SHP77 (cell line): Measurements from ENCODE around the gene GPD1.
A peak's percentile ranks its signal among the peaks of the same experiment; 100 is the strongest.
"Not testable (repeated sequence)": the region's sequence is repeated elsewhere in the genome, so short reads cannot be mapped to it uniquely, and the experiment has no call there.

ENCODE experiments used
- DNase-seq, 2 experiments: peaks; one replicate each; lab custom pipeline; 2025; lab: John Stamatoyannopoulos, UW

Gene GPD1

DNA sequence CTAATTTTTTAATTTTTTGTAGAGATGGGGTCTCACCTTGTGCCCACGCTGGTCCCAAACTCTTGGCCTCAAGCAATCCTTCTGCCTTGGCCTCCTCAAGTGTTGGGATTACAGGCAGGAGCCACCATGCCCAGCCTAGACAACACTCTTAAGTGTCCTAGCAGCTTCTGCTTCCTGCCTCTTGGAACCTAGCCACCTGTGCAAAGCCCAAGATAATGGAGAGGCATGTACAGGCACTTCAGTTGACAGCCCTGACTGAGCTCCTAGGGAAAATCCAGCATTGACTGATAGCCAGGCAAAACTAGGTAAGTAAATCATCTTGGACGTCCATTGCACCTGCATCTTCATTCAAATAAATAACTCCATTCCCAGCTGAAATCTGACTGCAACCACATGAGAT lies 23.7 kb downstream of the GPD1 start:
- no peak for DNase-seq

GRCh38 chr12:50129290-50129689 lies 25.5 kb downstream of the GPD1 start:
- no peak for DNase-seq

GRCh38 chr12:50132505-50133135 lies 28.8 kb downstream of the GPD1 start:
- DNase-seq: peak in 1 of 2 experiments; percentile 35

DNA sequence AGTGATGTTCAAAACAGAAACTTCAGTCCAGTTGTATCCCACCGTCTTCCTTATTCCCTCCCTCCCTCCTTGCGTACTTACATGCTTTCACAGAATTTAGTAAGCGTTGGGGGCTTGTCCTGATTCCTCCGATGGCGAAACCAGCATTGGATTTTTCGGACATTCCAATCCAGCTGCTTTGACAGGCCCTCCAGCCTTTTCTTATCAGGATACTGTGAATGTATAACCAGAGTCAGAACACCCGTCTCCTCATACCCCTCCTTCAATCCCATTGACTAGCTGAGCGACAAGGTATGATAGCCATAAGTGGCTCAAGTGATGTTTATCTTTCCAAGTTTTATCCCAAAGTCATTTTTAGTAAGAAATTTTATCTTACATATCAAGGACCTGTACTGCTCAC lies 39.2 kb downstream of the GPD1 start:
- DNase-seq: no peak

GRCh38 chr12:50145439-50145838 lies 41.6 kb downstream of the GPD1 start:
- no peak for DNase-seq

DNA sequence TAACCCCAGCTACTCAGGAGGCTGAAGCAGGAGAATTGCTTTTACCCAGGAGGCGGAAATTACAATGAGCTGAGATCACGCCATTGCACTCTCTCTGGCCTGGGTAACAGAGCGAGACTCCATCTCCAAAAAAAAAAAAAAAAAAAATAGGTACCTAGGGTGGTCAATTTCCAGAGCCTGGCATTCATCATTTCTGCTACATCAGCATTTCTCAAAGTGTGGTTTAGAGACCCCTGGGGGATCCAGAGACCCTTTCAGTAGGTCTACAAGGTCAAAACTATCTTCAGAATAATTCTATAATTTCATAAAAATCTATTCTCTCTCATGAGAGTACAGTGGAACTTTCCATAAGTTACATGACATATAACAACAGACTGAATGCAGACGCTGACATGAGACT lies 43.5 kb downstream of the GPD1 start:
- no peak for DNase-seq

GRCh38 chr12:50148011-50148410 lies 44.2 kb downstream of the GPD1 start:
- not testable (repeated sequence) for DNase-seq

DNA sequence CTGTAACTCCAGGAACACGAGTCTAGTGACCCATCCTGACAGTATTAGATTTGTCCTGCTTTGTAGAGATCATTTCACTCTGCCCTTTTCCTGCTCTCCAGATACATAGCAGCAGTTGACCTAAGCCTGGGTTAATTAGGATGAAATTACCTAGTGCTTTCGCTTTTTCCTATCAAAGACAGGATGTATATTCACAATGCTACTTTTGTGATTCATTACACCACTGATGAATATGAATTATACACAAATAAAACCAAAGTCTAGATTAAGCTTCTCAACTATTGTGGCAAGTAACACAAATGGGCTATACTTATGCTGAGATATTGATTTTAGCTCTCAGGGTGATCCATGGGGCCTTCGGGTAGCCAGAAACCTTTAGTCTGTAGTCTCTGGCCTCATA lies 45.5 kb downstream of the GPD1 start:
- DNase-seq: no peak

- no peak for DNase-seq
Measured at GRCh38 chr12:50151047-50151687, 47.4 kb downstream of the GPD1 start.

DNA sequence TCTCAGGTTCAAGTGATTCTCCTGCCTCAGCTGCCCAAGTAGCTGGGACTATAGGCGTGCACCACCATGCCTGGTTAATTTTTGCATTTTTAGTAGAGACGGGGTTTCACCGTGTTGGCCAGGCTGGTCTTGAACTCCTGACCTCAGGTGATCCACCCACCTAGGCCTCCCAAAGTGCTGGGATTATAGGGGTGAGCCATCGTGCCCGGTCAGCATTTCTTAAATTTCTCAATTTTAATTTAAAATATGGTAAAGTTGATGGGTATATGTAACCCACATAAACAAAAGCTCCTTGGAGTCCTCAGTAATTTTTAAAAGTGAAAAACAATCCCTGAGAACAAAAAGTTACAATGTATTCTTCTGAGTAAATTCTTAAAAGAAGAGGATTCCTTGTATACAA lies 51.1 kb downstream of the GPD1 start:
- not testable (repeated sequence) for DNase-seq

GRCh38 chr12:50156641-50157040 lies 52.8 kb downstream of the GPD1 start:
- DNase-seq: no peak

- no peak for DNase-seq
Measured at GRCh38 chr12:50157259-50157658, 53.5 kb downstream of the GPD1 start.

DNA sequence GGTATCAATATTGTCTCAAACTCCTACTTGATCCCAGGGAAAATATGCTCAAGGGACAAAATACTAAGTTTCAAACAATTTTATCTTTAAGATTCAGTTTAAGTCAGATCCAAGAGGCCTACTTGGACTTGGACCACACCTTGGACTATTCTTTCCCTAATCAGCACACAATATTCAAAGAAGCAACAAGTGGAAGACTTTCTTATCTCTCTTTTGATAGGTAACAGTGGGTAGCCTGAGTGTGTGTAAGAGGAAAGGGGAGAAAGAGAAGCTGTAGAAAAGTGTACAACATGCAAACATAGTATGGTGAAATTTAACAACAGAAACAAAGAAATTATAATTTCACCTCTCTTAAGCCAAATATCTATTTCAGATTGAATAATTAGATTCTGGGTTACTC lies 56.8 kb downstream of the GPD1 start:
- DNase-seq: no peak
